H1 (cell line): ENCODE data around the gene PDE4D. TPM values are rescaled to one million over a fixed set of nuclear protein-coding genes. Genes with fewer than 3 reads are reported as not detected.

Source experiments
- CTCF ChIA-PET: fragments of 300-600 bp; sonication (Branson Sonifier 250); formaldehyde crosslinking; loops from one replicate; lab custom pipeline; 2021; ENCODE audit not compliant: partially characterized antibody; lab: Charles Lee
- POLR2A ChIA-PET: fragments of 300-600 bp; sonication (Branson Sonifier 250); formaldehyde crosslinking; loops from one replicate; lab custom pipeline; 2021; ENCODE audit warnings: inconsistent platforms; ENCODE audit not compliant: partially characterized antibody; lab: Charles Lee
- DNase-seq, 2 experiments: peaks; one replicate each; pipeline versions ENCODE4 v3.0.0 to v3.0.0-alpha.2; 2010 to 2022; ENCODE audit warnings: low spot score in 2 of 2, low read depth in 1 of 2, mixed read lengths in 1 of 2
- FAIRE-seq: peaks from 2 replicates; lab custom pipeline; 2011; peaks lifted over from hg19 to GRCh38; lab: Jason Lieb, UNC
- H2AFZ ChIP-seq: 2 replicates; pipeline ENCODE4 v1.8.1; 2012; ENCODE audit warnings: low read length, inconsistent platforms
- H2AK5ac ChIP-seq: 2 replicates; pipeline ENCODE4 v1.6.1; 2013; ENCODE audit warnings: low read depth, low read length
- H2BK120ac ChIP-seq: replicated peaks from 2 replicates; pipeline ENCODE3; 2013; ENCODE audit warnings: low read depth, low read length, inconsistent platforms
- H2BK12ac ChIP-seq: 2 replicates; pipeline ENCODE4 v1.6.1; 2013; ENCODE audit warnings: low read depth, low read length
- H2BK15ac ChIP-seq: 2 replicates; pipeline ENCODE4 v1.6.1; 2013; ENCODE audit warnings: low read length
- H2BK20ac ChIP-seq: 2 replicates; pipeline ENCODE4 v1.6.1; 2013; ENCODE audit warnings: low read length
- H2BK5ac ChIP-seq: 2 replicates; pipeline ENCODE4 v1.6.1; 2013; ENCODE audit warnings: low read depth, low read length
- H3K14ac ChIP-seq: 2 replicates; pipeline ENCODE4 v1.6.1; 2013; ENCODE audit warnings: inconsistent platforms; ENCODE audit not compliant: insufficient read length
- H3K18ac ChIP-seq: 2 replicates; pipeline ENCODE4 v1.6.1; 2013; ENCODE audit warnings: low read length; ENCODE audit errors: extremely low read depth
- H3K23ac ChIP-seq: 2 replicates; pipeline ENCODE4 v1.6.1; 2013; ENCODE audit warnings: inconsistent platforms; ENCODE audit not compliant: insufficient read length
- H3K23me2 ChIP-seq: 2 replicates; pipeline ENCODE4 v1.6.1; 2013; ENCODE audit warnings: low read depth, low read length
- H3K27ac ChIP-seq: 2 replicates; pipeline ENCODE4 v1.6.1; 2011; ENCODE audit warnings: low read depth, low read length, inconsistent platforms
- H3K27me3 ChIP-seq, 4 experiments: replicated peaks in 1 of 4; 1 replicate in 1 of 4; 2 replicates in 3 of 4; pipeline versions ENCODE4 v1.6.1 to v1.8.1; 2011 to 2013; ENCODE audit warnings: low read length in 3 of 4, mild to moderate bottlenecking in 3 of 4, inconsistent platforms in 2 of 4, mixed read lengths in 2 of 4, moderate library complexity in 1 of 4; ENCODE audit not compliant: control insufficient read depth in 3 of 4, insufficient read depth in 3 of 4; ENCODE audit errors: extremely low read depth in 1 of 4
- H3K36me3 ChIP-seq, 4 experiments: 2 replicates each; pipeline versions ENCODE4 v1.6.1 to v1.8.1; 2011 to 2013; ENCODE audit warnings: mild to moderate bottlenecking in 4 of 4, low read length in 3 of 4, moderate library complexity in 2 of 4, control low read depth in 1 of 4, inconsistent platforms in 1 of 4; ENCODE audit not compliant: insufficient read depth in 4 of 4, control insufficient read depth in 2 of 4
- H3K4ac ChIP-seq: replicated peaks from 2 replicates; pipeline ENCODE3; 2013; ENCODE audit warnings: low read length, low read depth, mixed read lengths, inconsistent platforms; ENCODE audit not compliant: insufficient read length
- H3K4me1 ChIP-seq, 4 experiments: replicated peaks in 1 of 4; 1 replicate in 1 of 4; 2 replicates in 3 of 4; pipeline versions ENCODE4 v1.6.1 to v1.8.1; 2011 to 2013; ENCODE audit warnings: low read length in 3 of 4, inconsistent platforms in 2 of 4, mixed read lengths in 1 of 4; ENCODE audit not compliant: insufficient read depth in 4 of 4, control insufficient read depth in 3 of 4
- H3K4me2 ChIP-seq, 2 experiments: 2 replicates each; pipeline versions ENCODE4 v1.6.1 to v1.8.1; 2011 to 2013; ENCODE audit warnings: low read depth in 2 of 2, low read length in 2 of 2, control low read depth in 1 of 2, inconsistent platforms in 1 of 2, mild to moderate bottlenecking in 1 of 2; ENCODE audit not compliant: insufficient read depth in 1 of 2
- H3K4me3 ChIP-seq, 4 experiments: fragments of 200-600, 300-600 bp in 1 of 4; sonication (generic), shearing (Covaris generic), sonication (Bioruptor Twin) in 1 of 4; 2 replicates each; pipeline versions ENCODE4 v1.5.1 to v1.8.1; 2011 to 2016; ENCODE audit warnings: low read length in 4 of 4, low read depth in 3 of 4, control low read depth in 2 of 4, inconsistent platforms in 2 of 4, mild to moderate bottlenecking in 2 of 4, mixed read lengths in 1 of 4, moderate library complexity in 1 of 4; ENCODE audit not compliant: insufficient read depth in 2 of 4; ENCODE audit errors: extremely low read depth in 1 of 4
- H3K56ac ChIP-seq: replicated peaks from 2 replicates; pipeline ENCODE3; 2013; ENCODE audit warnings: low read depth, mild to moderate bottlenecking, mixed read lengths, low read length, inconsistent platforms; ENCODE audit not compliant: insufficient read length
- H3K79me1 ChIP-seq: 2 replicates; pipeline ENCODE4 v1.6.1; 2013; ENCODE audit warnings: low read depth, low read length, control low read depth
- H3K79me2 ChIP-seq, 2 experiments: 2 replicates each; pipeline versions ENCODE4 v1.6.1 to v1.8.1; 2012 to 2013; ENCODE audit warnings: low read length in 2 of 2, mild to moderate bottlenecking in 2 of 2, inconsistent platforms in 1 of 2; ENCODE audit not compliant: insufficient read depth in 2 of 2, control insufficient read depth in 1 of 2
- H3K9ac ChIP-seq, 4 experiments: replicated peaks in 1 of 4; 1 replicate in 1 of 4; 2 replicates in 3 of 4; pipeline versions ENCODE4 v1.6.1 to v1.8.1; 2011 to 2013; ENCODE audit warnings: low read depth in 3 of 4, low read length in 3 of 4, control low read depth in 2 of 4, mild to moderate bottlenecking in 2 of 4, moderate library complexity in 2 of 4, inconsistent platforms in 1 of 4; ENCODE audit errors: extremely low read depth in 1 of 4
- H3K9me3 ChIP-seq, 2 experiments: 2 replicates each; pipeline versions ENCODE4 v1.6.1 to v1.8.1; 2012 to 2013; ENCODE audit warnings: mild to moderate bottlenecking in 2 of 2, moderate library complexity in 2 of 2, control low read depth in 1 of 2, inconsistent platforms in 1 of 2, low read depth in 1 of 2, low read length in 1 of 2, mixed read lengths in 1 of 2; ENCODE audit not compliant: insufficient read depth in 2 of 2
- H4K20me1 ChIP-seq, 2 experiments: replicated peaks in 1 of 2; 2 replicates each; pipeline versions ENCODE3 to v1.8.1; 2011 to 2013; ENCODE audit warnings: inconsistent platforms in 2 of 2, low read length in 2 of 2, mild to moderate bottlenecking in 1 of 2; ENCODE audit not compliant: insufficient read depth in 2 of 2, control insufficient read depth in 1 of 2
- H4K5ac ChIP-seq: 2 replicates; pipeline ENCODE4 v1.6.1; 2013; ENCODE audit warnings: low read length, low read depth, mixed read lengths, inconsistent platforms; ENCODE audit not compliant: insufficient read length
- H4K8ac ChIP-seq: 2 replicates; pipeline ENCODE4 v1.8.0; 2013; ENCODE audit warnings: mild to moderate bottlenecking, moderate library complexity, low read length, inconsistent platforms; ENCODE audit not compliant: insufficient read depth; ENCODE audit errors: extremely low read depth
- H4K91ac ChIP-seq: replicated peaks from 2 replicates; pipeline ENCODE3; 2013; ENCODE audit warnings: low read length, mixed read lengths, inconsistent platforms; ENCODE audit not compliant: insufficient read length
- CEBPB ChIP-seq: IDR thresholded peaks from 2 replicates; pipeline ENCODE4 v1.6.1; 2012; ENCODE audit warnings: low read depth, low read length
- CHD2 ChIP-seq: IDR thresholded peaks from 2 replicates; pipeline ENCODE4 v1.6.1; 2012; ENCODE audit warnings: low read length, improper control_type of control experiment
- EZH2 ChIP-seq: fragments of 200-600 bp; sonication (generic); IDR thresholded peaks from 2 replicates; pipeline ENCODE4 v1.7.1; 2012; ENCODE audit warnings: low read depth, mild to moderate bottlenecking, moderate library complexity, low read length, inconsistent platforms; ENCODE audit not compliant: severe bottlenecking
- JUND ChIP-seq: IDR thresholded peaks from 2 replicates; pipeline ENCODE4 v1.6.1; 2011; ENCODE audit warnings: mild to moderate bottlenecking, improper control_type of control experiment, low read length
- POLR2A ChIP-seq, 2 experiments: IDR thresholded peaks; 1 replicate in 1 of 2; 2 replicates in 1 of 2; pipeline ENCODE4 v1.6.1; 2011; ENCODE audit warnings: low read depth in 2 of 2, low read length in 2 of 2, mild to moderate bottlenecking in 2 of 2; ENCODE audit errors: control extremely low read depth in 1 of 2
- POU5F1 ChIP-seq: IDR thresholded peaks from 2 replicates; pipeline ENCODE4 v1.6.1; 2011; ENCODE audit warnings: low read depth, mild to moderate bottlenecking, low read length, moderate library complexity
- RXRA ChIP-seq: IDR thresholded peaks from 2 replicates; pipeline ENCODE4 v1.6.1; 2011; ENCODE audit warnings: low read depth, mild to moderate bottlenecking, low read length, moderate library complexity; ENCODE audit not compliant: insufficient read depth
- SAP30 ChIP-seq: fragments of 300-600 bp; sonication (generic); IDR thresholded peaks from 2 replicates; pipeline ENCODE4 v1.7.1; 2012; ENCODE audit warnings: low read length, moderate library complexity, mild to moderate bottlenecking, inconsistent platforms; ENCODE audit not compliant: insufficient read depth, insufficient replicate concordance
- TEAD4 ChIP-seq: IDR thresholded peaks from 2 replicates; pipeline ENCODE4 v1.6.1; 2012; ENCODE audit warnings: low read depth, low read length, inconsistent platforms, mixed read lengths
- YY1 ChIP-seq: IDR thresholded peaks from 2 replicates; pipeline ENCODE4 v1.6.1; 2011; ENCODE audit warnings: low read depth, mild to moderate bottlenecking, low read length
- ZNF274 ChIP-seq: IDR thresholded peaks from 2 replicates; pipeline ENCODE4 v1.7.0; 2012; ENCODE audit warnings: low read length, borderline replicate concordance; ENCODE audit errors: extremely low read depth
- WGBS, 2 experiments: shearing (Covaris generic) in 1 of 2; methylation state at CpG; one replicate each; pipeline versions ENCODE4 v1.1.6 to v1.1.7; 2013 to 2015; ENCODE audit warnings: low lambda C conversion rate in 2 of 2, mixed read lengths in 2 of 2, inconsistent platforms in 1 of 2, low coverage in 1 of 2, missing lambda C conversion rate in 1 of 2; ENCODE audit not compliant: insufficient replicate concordance in 2 of 2, insufficient coverage in 1 of 2, insufficient read length in 1 of 2; ENCODE audit errors: extremely low coverage in 1 of 2, missing lambda C conversion rate in 1 of 2; 5-methylcytosine and 5-hydroxymethylcytosine counted together
- polyA plus RNA-seq, 7 experiments: library from polyadenylated mRNA; depleted of rRNA in 3 of 7; stranded (reverse) in 5 of 7; unstranded in 2 of 7; fragments of >200 nt in 5 of 7; fragments of 200-250 nt in 2 of 7; gene quantifications; 1 replicate in 5 of 7; 2 replicates in 1 of 7; 4 replicates in 1 of 7; pipeline versions ENCODE4 v1.2.1 to v1.2.3, GENCODE V29; 2011 to 2013; ENCODE audit warnings: missing spikeins in 2 of 7, mixed read lengths in 2 of 7
- total RNA-seq: library from RNA; stranded (reverse); fragmentation: NEBNext Ultra II Directional; extraction: Animal tissue kit (Norgen Biotek cat#: 25700); gene quantifications from 2 replicates; pipeline ENCODE4 v1.2.1, GENCODE V29; 2021
- TF ChIP-seq, protein P1 (sequence below): IDR thresholded peaks from 2 replicates; pipeline ENCODE4 v1.6.1; 2012; ENCODE audit warnings: inconsistent platforms
- TF ChIP-seq, protein P2 (sequence below): IDR thresholded peaks from 2 replicates; pipeline ENCODE4 v1.6.1; 2012; ENCODE audit warnings: low read length, inconsistent platforms

Gene PDE4D
- total and polyA plus RNA-seq, 2 of the 8 experiments (the other 6 are each of a cell fraction or from before 2014, with no cell fraction given), result 2.3 to 3.7 TPM

DNA sequence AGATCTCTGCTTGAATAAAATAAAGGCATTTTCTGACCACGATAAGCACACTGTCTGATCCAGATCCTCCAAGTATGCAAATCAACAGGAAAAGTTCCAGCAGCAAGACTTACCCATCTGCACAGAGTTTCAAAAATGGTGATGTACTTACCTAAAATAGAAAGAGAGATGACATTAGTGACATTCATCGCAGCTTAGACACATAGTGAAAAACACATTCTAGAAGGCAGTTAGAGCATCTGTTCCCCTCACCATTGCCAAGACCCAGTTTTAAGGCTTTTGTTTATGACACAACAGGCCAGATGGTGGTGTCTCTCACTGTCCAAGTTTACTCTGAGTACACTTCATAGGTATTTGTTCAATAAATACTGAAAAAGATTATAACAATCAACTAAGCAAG is 207.7 kb downstream of the PDE4D start:
- Histone ChIP-seq H2BK5ac (no peak overlapping the region), H4K91ac (no peak overlapping the region), H4K5ac (no peak overlapping the region), H2BK12ac (no peak overlapping the region), H3K36me3 (no peaks in the 10 kb centered on the region), H3K79me1 (no peaks in the 10 kb centered on the region), H2BK20ac (no peak overlapping the region), H3K56ac (no peak overlapping the region), H3K9ac (no peak overlapping the region), H4K8ac (no peak overlapping the region), H3K4ac (no peak overlapping the region), H3K23me2 (no peaks in the 10 kb centered on the region), H3K18ac (no peak overlapping the region), H4K20me1 (no peaks in the 10 kb centered on the region), H3K4me3 (no peak overlapping the region), H3K14ac (no peak overlapping the region), H3K9me3 (no peaks in the 10 kb centered on the region), H3K4me1 (peaks cover 0 to 3% (median 0%) of the 10 kb centered on the region in 4 experiments; a peak in 1 of 7 replicates), H2BK120ac (no peak overlapping the region), H3K27ac (no peak overlapping the region), H3K23ac (no peak overlapping the region), H2AFZ (no peak overlapping the region), H3K4me2 (no peak overlapping the region), H2AK5ac (no peak overlapping the region), H2BK15ac (no peak overlapping the region), H3K79me2 (no peaks in the 10 kb centered on the region), H3K27me3 (no peaks in the 10 kb centered on the region)
- no peak for FAIRE-seq
- ChIA-PET CTCF (interaction anchor here (0.6 to 1.6 kb wide), 3 partner anchors 12 to 329 kb away, joined by 3 to 4 read pairs (median 4); no protein-coding TSS in a partner anchor), POLR2A (no interaction called here)
- 93% methylated on average over 2 of the region's 2 CpGs; no CpG with 5 or more reads in 1 of the 2 experiments for WGBS, 2 experiments
- no peak for TF ChIP-seq YY1
- no peak for TF ChIP-seq ZNF274
- TF ChIP-seq, protein P1, sequence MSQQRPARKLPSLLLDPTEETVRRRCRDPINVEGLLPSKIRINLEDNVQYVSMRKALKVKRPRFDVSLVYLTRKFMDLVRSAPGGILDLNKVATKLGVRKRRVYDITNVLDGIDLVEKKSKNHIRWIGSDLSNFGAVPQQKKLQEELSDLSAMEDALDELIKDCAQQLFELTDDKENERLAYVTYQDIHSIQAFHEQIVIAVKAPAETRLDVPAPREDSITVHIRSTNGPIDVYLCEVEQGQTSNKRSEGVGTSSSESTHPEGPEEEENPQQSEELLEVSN, result no peak
- no peak for TF ChIP-seq JUND
- TF ChIP-seq SAP30, result no peak
- TF ChIP-seq CEBPB, result no peak
- no peak for TF ChIP-seq RXRA
- TF ChIP-seq, protein P2, sequence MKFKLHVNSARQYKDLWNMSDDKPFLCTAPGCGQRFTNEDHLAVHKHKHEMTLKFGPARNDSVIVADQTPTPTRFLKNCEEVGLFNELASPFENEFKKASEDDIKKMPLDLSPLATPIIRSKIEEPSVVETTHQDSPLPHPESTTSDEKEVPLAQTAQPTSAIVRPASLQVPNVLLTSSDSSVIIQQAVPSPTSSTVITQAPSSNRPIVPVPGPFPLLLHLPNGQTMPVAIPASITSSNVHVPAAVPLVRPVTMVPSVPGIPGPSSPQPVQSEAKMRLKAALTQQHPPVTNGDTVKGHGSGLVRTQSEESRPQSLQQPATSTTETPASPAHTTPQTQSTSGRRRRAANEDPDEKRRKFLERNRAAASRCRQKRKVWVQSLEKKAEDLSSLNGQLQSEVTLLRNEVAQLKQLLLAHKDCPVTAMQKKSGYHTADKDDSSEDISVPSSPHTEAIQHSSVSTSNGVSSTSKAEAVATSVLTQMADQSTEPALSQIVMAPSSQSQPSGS, result no peak
- TF ChIP-seq EZH2, result no peak
- no peak for TF ChIP-seq POU5F1
- no peak for TF ChIP-seq CHD2
- TF ChIP-seq TEAD4, result no peak
- no peak for TF ChIP-seq POLR2A (IDR thresholded peaks at IDR 0.05; ENCODE audit: control extremely low read depth in 1 of 2, low read depth in 2 of 2, low read length in 2 of 2)
- DNase-seq, result no peak
